Adipocyte (in vitro differentiated cells): ENCODE results near the gene NES.

Source experiments
- DNase-seq: peaks from one replicate; pipeline ENCODE4 v3.0.0-alpha.2; 2015; ENCODE audit warnings: low read depth
- H3K27me3 ChIP-seq: replicated peaks from 2 replicates; pipeline ENCODE4 v1.7.0; 2013; ENCODE audit warnings: mild to moderate bottlenecking, low read length, moderate library complexity; ENCODE audit not compliant: control insufficient read depth, insufficient read depth
- H3K36me3 ChIP-seq: 2 replicates; pipeline ENCODE4 v1.7.0; 2013; ENCODE audit warnings: low read length, mild to moderate bottlenecking, moderate library complexity; ENCODE audit not compliant: control insufficient read depth, insufficient read depth, severe bottlenecking
- H3K4me1 ChIP-seq: 2 replicates; pipeline ENCODE4 v1.7.0; 2013; ENCODE audit warnings: mild to moderate bottlenecking, low read length, moderate library complexity; ENCODE audit not compliant: control insufficient read depth, insufficient read depth
- H3K4me3 ChIP-seq: 2 replicates; pipeline ENCODE4 v1.7.0; 2013; ENCODE audit warnings: mild to moderate bottlenecking, low read length, moderate library complexity
- H3K9ac ChIP-seq: 2 replicates; pipeline ENCODE4 v1.7.0; 2013; ENCODE audit warnings: mild to moderate bottlenecking, low read length, moderate library complexity
- H3K9me3 ChIP-seq: 2 replicates; pipeline ENCODE4 v1.7.0; 2013; ENCODE audit warnings: mild to moderate bottlenecking, low read length, moderate library complexity; ENCODE audit not compliant: control insufficient read depth

Gene NES

GRCh38 chr1:156709757-156710489 lies 32.7 kb upstream of the NES start:
- Histone ChIP-seq H3K4me3 (no peak overlapping the region), H3K9ac (peak overlapping the region; percentile 83), H3K27me3 (no peaks in the 10 kb centered on the region), H3K9me3 (no peaks in the 10 kb centered on the region), H3K4me1 (peaks cover 76% of the 10 kb centered on the region), H3K36me3 (no peaks in the 10 kb centered on the region)
- peak; percentile 95 for DNase-seq

- no peak for DNase-seq
- peak overlapping the region; percentile 83 for H3K9ac ChIP-seq
- no peaks in the 10 kb centered on the region for H3K9me3 ChIP-seq
- H3K27me3 ChIP-seq = no peaks in the 10 kb centered on the region
- peaks cover 85% of the 10 kb centered on the region for H3K4me1 ChIP-seq
- H3K4me3 ChIP-seq = no peak overlapping the region
- no peaks in the 10 kb centered on the region for H3K36me3 ChIP-seq
Measured at GRCh38 chr1:156709031-156709430, 31.8 kb upstream of the NES start.

GRCh38 chr1:156708218-156708661 lies 31.0 kb upstream of the NES start:
- Histone ChIP-seq H3K36me3 (no peaks in the 10 kb centered on the region), H3K9ac (peak overlapping the region; percentile 83), H3K27me3 (no peaks in the 10 kb centered on the region), H3K4me3 (no peak overlapping the region), H3K4me1 (peaks cover 89% of the 10 kb centered on the region), H3K9me3 (no peaks in the 10 kb centered on the region)
- peak; percentile 59 for DNase-seq

GRCh38 chr1:156707417-156708217 lies 30.4 kb upstream of the NES start:
- Histone ChIP-seq H3K9ac (peak overlapping the region; percentile 83), H3K4me1 (peaks cover 84% of the 10 kb centered on the region), H3K4me3 (no peak overlapping the region), H3K36me3 (no peaks in the 10 kb centered on the region), H3K9me3 (no peaks in the 10 kb centered on the region), H3K27me3 (no peaks in the 10 kb centered on the region)
- peak; percentile 91 for DNase-seq

GRCh38 chr1:156706657-156707416 lies 29.6 kb upstream of the NES start:
- peaks cover 78% of the 10 kb centered on the region for H3K4me1 ChIP-seq
- peak overlapping the region; percentile 83 for H3K9ac ChIP-seq
- H3K9me3 ChIP-seq = no peaks in the 10 kb centered on the region
- peak overlapping the region; percentile 75 for H3K4me3 ChIP-seq
- peak; percentile 78 for DNase-seq
- H3K27me3 ChIP-seq = no peaks in the 10 kb centered on the region
- H3K36me3 ChIP-seq = no peaks in the 10 kb centered on the region

- peak overlapping the region; percentile 83 for H3K9ac ChIP-seq
- H3K9me3 ChIP-seq = no peaks in the 10 kb centered on the region
- H3K4me3 ChIP-seq = peak overlapping the region; percentile 75
- H3K36me3 ChIP-seq = no peaks in the 10 kb centered on the region
- peaks cover 78% of the 10 kb centered on the region for H3K4me1 ChIP-seq
- H3K27me3 ChIP-seq = no peaks in the 10 kb centered on the region
- peak; percentile 88 for DNase-seq
Measured at GRCh38 chr1:156705918-156706656, 28.9 kb upstream of the NES start.

GRCh38 chr1:156705321-156705917 lies 28.2 kb upstream of the NES start, which contains the start of gene CRABP2:
TSS of gene CRABP2 (minus strand) at chr1:156705583. CDS start at chr1:156705446, 137 bp downstream.
- DNase-seq = peak; percentile 59

GRCh38 chr1:156704930-156705320 lies 27.7 kb upstream of the NES start:
- DNase-seq = peak; percentile 88
- Histone ChIP-seq H3K27me3 (no peaks in the 10 kb centered on the region), H3K9me3 (no peaks in the 10 kb centered on the region), H3K9ac (peak overlapping the region; percentile 83), H3K4me3 (peak overlapping the region; percentile 74), H3K36me3 (peaks cover 5% of the 10 kb centered on the region), H3K4me1 (peaks cover 67% of the 10 kb centered on the region)

More at GRCh38 chr1:156705321-156705917, 28.2 kb upstream of the NES start, which contains the start of gene CRABP2:
- Histone ChIP-seq H3K4me1 (peaks cover 72% of the 10 kb centered on the region), H3K9me3 (no peaks in the 10 kb centered on the region), H3K9ac (peak within 1 kb of the TSS; percentile 83), H3K36me3 (peaks cover under 1% of the 10 kb centered on the region), H3K27me3 (no peaks in the 10 kb centered on the region), H3K4me3 (peak within 1 kb of the TSS; percentile 75)

DNA sequence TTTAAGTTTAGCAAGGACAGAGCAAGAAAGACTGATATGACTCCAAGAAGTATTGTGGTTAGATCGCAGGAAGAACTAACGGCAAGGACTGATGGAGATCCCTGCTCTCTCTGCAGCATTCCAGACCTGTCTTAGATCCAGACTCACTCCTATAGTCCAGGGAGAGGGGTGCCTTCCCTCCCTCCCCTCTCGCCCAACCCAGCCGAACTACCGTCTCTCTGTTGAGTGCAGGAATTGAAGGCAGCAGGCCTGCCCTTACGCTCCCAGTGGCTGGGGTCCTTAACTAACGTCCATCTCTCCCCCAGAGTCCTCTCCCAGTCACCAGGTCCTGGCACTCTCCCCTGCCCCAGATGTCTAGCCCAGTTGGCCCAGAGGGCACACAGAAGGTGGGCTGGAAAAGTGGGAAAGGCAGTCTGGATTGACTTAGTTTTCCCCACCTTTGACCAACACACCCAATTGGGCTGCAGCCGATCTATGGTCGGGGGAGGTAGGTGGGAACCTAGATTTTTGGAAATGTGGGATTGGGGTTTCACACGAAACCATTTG lies 27.0 kb upstream of the NES start:
- H3K9ac ChIP-seq = peak overlapping the region; percentile 83
- H3K4me3 ChIP-seq = peak overlapping the region; percentile 74
- no peak for DNase-seq
- peaks cover 61% of the 10 kb centered on the region for H3K4me1 ChIP-seq
- no peaks in the 10 kb centered on the region for H3K9me3 ChIP-seq
- H3K36me3 ChIP-seq = peaks cover 6% of the 10 kb centered on the region
- H3K27me3 ChIP-seq = no peaks in the 10 kb centered on the region

DNA sequence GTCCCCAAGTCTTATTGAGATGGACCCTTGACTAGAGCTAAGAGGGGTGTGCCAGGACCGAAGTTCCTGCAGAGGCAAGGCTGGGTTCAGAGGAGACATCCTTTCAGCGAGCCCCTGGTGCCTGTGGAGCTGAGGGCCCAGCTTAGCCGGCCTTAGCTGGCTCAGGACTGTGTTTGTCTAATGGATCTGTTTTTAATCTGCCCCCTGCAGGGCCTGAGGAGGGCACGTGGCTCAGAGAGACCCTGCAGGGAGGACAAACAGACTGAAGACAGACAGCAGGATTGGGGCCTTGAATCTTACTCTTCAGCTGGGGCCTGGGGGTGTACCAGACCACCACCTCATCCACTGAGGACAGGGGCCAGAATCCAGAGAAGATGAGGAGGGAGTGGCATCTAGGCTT lies 26.5 kb upstream of the NES start:
- Histone ChIP-seq H3K9me3 (no peaks in the 10 kb centered on the region), H3K4me1 (peaks cover 60% of the 10 kb centered on the region), H3K27me3 (no peaks in the 10 kb centered on the region), H3K4me3 (peak overlapping the region; percentile 74), H3K36me3 (peaks cover 6% of the 10 kb centered on the region), H3K9ac (peak overlapping the region; percentile 83)
- peak; percentile 36 for DNase-seq
